ENCODE data around the gene AKR1D1.

DNA sequence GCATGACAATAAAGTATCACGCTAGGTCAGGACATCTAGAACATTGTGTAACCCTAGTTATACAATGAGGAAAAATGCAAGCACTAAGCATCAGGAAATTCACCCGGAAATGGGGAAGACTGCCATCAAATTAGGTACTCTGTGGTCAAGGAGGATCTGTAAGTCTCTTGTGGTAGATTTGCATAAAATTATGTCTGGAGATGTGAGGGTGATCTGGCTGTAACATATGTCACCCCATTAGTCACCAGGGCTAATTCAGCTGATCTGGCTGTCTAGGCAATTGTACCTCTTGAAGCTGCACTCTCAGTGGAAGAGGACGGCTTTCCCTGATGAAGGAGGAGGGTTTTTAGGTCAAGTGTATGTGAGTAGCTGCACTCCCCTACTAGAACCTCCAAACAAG lies 14.8 kb downstream of the AKR1D1 start:
- TF ChIP-seq POLR2AphosphoS5 (IDR thresholded peaks at IDR 0.05; ENCODE audit: low read depth, low read length) (no peak), POLR2A (IDR thresholded peaks at IDR 0.05; ENCODE audit: low read depth, low read length) (no peak), TAF1 (IDR thresholded peaks at IDR 0.05; ENCODE audit: borderline replicate concordance, low read depth, low read length) (no peak)

Data from GM12892 (cell line).